HEK293T (cell line): ENCODE measurements around the gene BRD8.

Source experiments
- CTBP1 ChIP-seq: fragments of 450-650 bp; IDR thresholded peaks from 2 replicates; pipeline ENCODE4 v1.6.1; 2016; ENCODE audit warnings: borderline replicate concordance
- ELF4 ChIP-seq: fragments of 450-650 bp; IDR thresholded peaks from 2 replicates; pipeline ENCODE4 v1.6.1; 2017; ENCODE audit warnings: antibody characterized with exemption
- FOXA1 ChIP-seq: fragments of 450-650 bp; IDR thresholded peaks from 2 replicates; pipeline ENCODE4 v1.6.1; 2016; ENCODE audit warnings: mild to moderate bottlenecking
- FOXK2 ChIP-seq: fragments of 450-650 bp; IDR thresholded peaks from 2 replicates; pipeline ENCODE4 v1.6.1; 2016; ENCODE audit warnings: mild to moderate bottlenecking
- FOXM1 ChIP-seq: fragments of 450-650 bp; IDR thresholded peaks from 2 replicates; pipeline ENCODE4 v1.6.1; 2017; ENCODE audit warnings: mild to moderate bottlenecking, borderline replicate concordance
- HDGF ChIP-seq: fragments of 450-650 bp; IDR thresholded peaks from 2 replicates; pipeline ENCODE4 v1.6.1; 2017; ENCODE audit warnings: antibody characterized with exemption, borderline replicate concordance
- LEF1 ChIP-seq: fragments of 450-650 bp; IDR thresholded peaks from 2 replicates; pipeline ENCODE4 v1.6.1; 2017; ENCODE audit warnings: mild to moderate bottlenecking, borderline replicate concordance
- SP1 ChIP-seq: fragments of 450-650 bp; IDR thresholded peaks from 2 replicates; pipeline ENCODE4 v1.6.1; 2017
- TARDBP ChIP-seq: fragments of 450-650 bp; IDR thresholded peaks from 2 replicates; pipeline ENCODE4 v1.6.1; 2016
- ZNF384 ChIP-seq: fragments of 450-650 bp; IDR thresholded peaks from 2 replicates; pipeline ENCODE4 v1.6.1; 2016

DNA sequence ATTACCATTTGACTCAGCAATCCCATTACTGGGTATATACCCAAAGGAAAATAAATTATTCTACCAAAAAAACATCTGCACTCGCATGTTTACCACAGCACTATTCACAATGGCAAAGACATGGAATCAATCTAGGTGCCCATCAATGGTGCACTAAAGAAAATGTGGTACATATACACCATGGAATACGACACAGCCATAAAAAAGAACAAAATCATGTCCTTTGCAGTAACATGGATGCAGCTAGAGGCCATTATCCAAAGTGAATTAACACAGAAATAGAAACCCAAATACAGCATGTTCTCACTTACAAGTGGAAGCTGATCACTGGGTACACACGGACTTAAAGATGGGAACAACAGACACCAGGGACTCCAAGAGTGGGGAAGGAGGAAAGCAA lies 32.6 kb upstream of the BRD8 start:
- TF ChIP-seq FOXM1 (no peak), TARDBP (no peak), ZNF384 (no peak), LEF1 (no peak), ELF4 (no peak), FOXK2 (no peak), SP1 (no peak), HDGF (no peak), FOXA1 (no peak), CTBP1 (no peak)
